GM10266 (cell line): Measurements from ENCODE around the gene WARS2.

Experiments used
- DNase-seq: peaks from one replicate; pipeline ENCODE4 v3.0.0; 2012; ENCODE audit errors: extremely low spot score
- CTCF ChIP-seq: IDR thresholded peaks from 2 replicates; pipeline ENCODE4 v1.5.1; 2012; ENCODE audit warnings: mild to moderate bottlenecking, low read depth; ENCODE audit not compliant: control insufficient read depth, insufficient read depth; ENCODE audit errors: missing control alignments

WARS2 gene

GRCh38 chr1:119102051-119102450 is 38.4 kb downstream of the WARS2 start:
- DNase-seq: no peak
- no peak for TF ChIP-seq CTCF

GRCh38 chr1:119101563-119101962 is 38.9 kb downstream of the WARS2 start:
- TF ChIP-seq CTCF: no peak
- no peak for DNase-seq

GRCh38 chr1:119099775-119100174 is 40.7 kb downstream of the WARS2 start:
- TF ChIP-seq CTCF: no peak
- DNase-seq: no peak

- no peak for DNase-seq
- no peak for TF ChIP-seq CTCF
These were observed 43.1 kb downstream of the WARS2 start for GRCh38 chr1:119097380-119097779.

GRCh38 chr1:119093721-119094120 is 46.7 kb downstream of the WARS2 start:
- no peak for DNase-seq
- TF ChIP-seq CTCF: no peak

- no peak for DNase-seq
These were observed 48.8 kb downstream of the WARS2 start for GRCh38 chr1:119091618-119092017.

GRCh38 chr1:119090250-119090649 is 50.2 kb downstream of the WARS2 start:
- TF ChIP-seq CTCF: no peak
- no peak for DNase-seq

More at GRCh38 chr1:119091618-119092017, 48.8 kb downstream of the WARS2 start:
- no peak for TF ChIP-seq CTCF
